GM12891 (cell line): ENCODE measurements around the gene DNAJC15.

Experiments
- DNase-seq: peaks from one replicate; pipeline ENCODE4 v3.0.0; 2011; ENCODE audit warnings: low spot score; ENCODE audit not compliant: insufficient read length
- FAIRE-seq: peaks from 2 replicates; lab custom pipeline; 2011; peaks lifted over from hg19 to GRCh38; lab: Jason Lieb, UNC
- PAX5 ChIP-seq: IDR thresholded peaks from 2 replicates; pipeline ENCODE4 v1.6.1; 2011; ENCODE audit warnings: low read length, moderate library complexity, mild to moderate bottlenecking; ENCODE audit not compliant: insufficient read depth, severe bottlenecking
- POLR2A ChIP-seq: IDR thresholded peaks from 2 replicates; pipeline ENCODE4 v1.6.1; 2011; ENCODE audit warnings: low read depth, low read length, control low read depth
- POLR2AphosphoS5 ChIP-seq: IDR thresholded peaks from 2 replicates; pipeline ENCODE4 v1.6.1; 2011; ENCODE audit warnings: low read depth, low read length, control low read depth
- POU2F2 ChIP-seq: IDR thresholded peaks from 2 replicates; pipeline ENCODE4 v1.6.1; 2011; ENCODE audit warnings: low read depth, mild to moderate bottlenecking, control low read depth, low read length, moderate library complexity
- SPI1 ChIP-seq: IDR thresholded peaks from 2 replicates; pipeline ENCODE4 v1.6.1; 2011; ENCODE audit warnings: low read depth, low read length, control low read depth
- TAF1 ChIP-seq: IDR thresholded peaks from 2 replicates; pipeline ENCODE4 v1.6.1; 2011; ENCODE audit warnings: low read depth, low read length, control low read depth

Gene DNAJC15

GRCh38 chr13:43003010-43003409 is 20.4 kb upstream of the DNAJC15 start:
- DNase-seq (no peak), FAIRE-seq (no peak)
- no peak for TF ChIP-seq POLR2AphosphoS5
- no peak for TF ChIP-seq POLR2A
- no peak for TF ChIP-seq POU2F2
- TF ChIP-seq SPI1: no peak
- no peak for TF ChIP-seq PAX5
- TF ChIP-seq TAF1: no peak

DNA sequence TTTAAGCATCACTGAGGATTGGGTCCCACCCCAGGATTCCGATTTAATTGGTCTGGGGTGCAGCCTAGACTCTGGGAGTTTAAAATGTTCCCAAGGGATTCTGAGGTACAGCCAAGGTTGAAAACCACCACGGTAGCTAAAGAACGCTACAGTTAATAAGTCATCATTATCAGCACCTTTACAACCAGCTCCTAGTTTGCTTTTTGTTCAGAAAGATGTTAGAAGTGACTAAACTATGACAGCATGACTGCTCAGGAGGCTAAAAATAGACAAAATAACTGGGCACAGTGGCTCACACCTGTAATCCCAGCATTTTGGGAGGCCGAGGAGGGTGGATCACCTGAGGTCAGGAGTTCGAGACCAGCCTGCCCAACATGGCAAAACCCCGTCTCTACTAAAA is 19.7 kb upstream of the DNAJC15 start:
- FAIRE-seq: no peak
- no peak for TF ChIP-seq TAF1
- TF ChIP-seq POLR2A: no peak
- TF ChIP-seq POU2F2: no peak
- TF ChIP-seq POLR2AphosphoS5: no peak
- TF ChIP-seq SPI1: no peak
- no peak for TF ChIP-seq PAX5
- DNase-seq: no peak

- DNase-seq: no peak
- TF ChIP-seq PAX5 (no peak), POU2F2 (no peak), TAF1 (no peak), POLR2A (no peak), POLR2AphosphoS5 (no peak), SPI1 (no peak)
- FAIRE-seq: no peak
These were observed 17.7 kb upstream of the DNAJC15 start for GRCh38 chr13:43005460-43006236.

GRCh38 chr13:43006893-43007631 is 16.3 kb upstream of the DNAJC15 start:
- no peak for DNase-seq
- TF ChIP-seq PAX5 (no peak), POU2F2 (no peak), TAF1 (no peak), POLR2A (no peak), POLR2AphosphoS5 (no peak), SPI1 (no peak)
- no peak for FAIRE-seq

DNA sequence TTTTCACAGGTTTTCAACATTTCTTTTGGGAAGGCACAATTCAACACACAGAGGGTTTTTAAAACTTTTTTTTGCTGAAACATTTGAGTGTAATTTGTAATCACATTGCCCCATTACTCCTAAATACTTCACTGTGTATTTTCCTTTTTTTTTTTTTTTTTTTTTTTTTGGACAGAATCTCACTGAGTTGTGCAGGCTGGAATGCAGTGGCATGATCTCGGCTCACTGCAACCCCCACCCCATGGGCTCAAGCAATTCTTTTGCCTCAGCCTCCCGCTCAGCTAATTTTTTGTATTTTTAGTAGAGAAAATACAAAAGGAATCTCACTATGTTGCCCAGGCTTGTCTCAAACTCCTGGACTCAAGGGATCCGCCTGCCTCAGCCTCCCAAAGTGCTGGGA is 14.8 kb upstream of the DNAJC15 start:
- no peak for FAIRE-seq
- TF ChIP-seq POU2F2: no peak
- no peak for TF ChIP-seq PAX5
- no peak for TF ChIP-seq POLR2AphosphoS5
- no peak for TF ChIP-seq SPI1
- TF ChIP-seq POLR2A: no peak
- no peak for TF ChIP-seq TAF1
- no peak for DNase-seq

GRCh38 chr13:43009506-43009905 is 13.9 kb upstream of the DNAJC15 start:
- TF ChIP-seq POU2F2 (no peak), POLR2A (no peak), SPI1 (no peak), POLR2AphosphoS5 (no peak), TAF1 (no peak), PAX5 (no peak)
- FAIRE-seq (no peak), DNase-seq (no peak)

GRCh38 chr13:43014162-43014561 is 9.2 kb upstream of the DNAJC15 start:
- DNase-seq (no peak), FAIRE-seq (no peak)
- TF ChIP-seq PAX5 (no peak), SPI1 (no peak), POLR2AphosphoS5 (no peak), POLR2A (no peak), POU2F2 (no peak)

DNA sequence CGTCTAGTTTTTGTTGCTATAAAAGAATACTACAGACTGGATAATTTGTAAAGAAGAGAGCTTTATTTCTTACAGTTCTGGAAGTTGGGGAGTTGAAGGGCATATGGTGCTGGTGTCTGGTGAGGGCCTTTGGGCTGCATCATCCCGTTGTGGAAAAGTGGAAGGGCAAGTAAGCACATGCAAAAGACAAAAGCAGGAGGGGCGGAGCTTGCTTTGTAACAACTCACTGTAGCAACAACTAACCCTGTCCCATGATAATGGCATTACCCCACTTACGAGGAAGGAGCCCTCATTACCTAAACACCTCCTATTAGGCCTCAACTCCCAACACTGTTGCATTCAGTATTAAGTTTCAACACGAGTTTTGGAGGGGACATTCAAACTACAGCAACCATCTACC is 7.2 kb upstream of the DNAJC15 start:
- no peak for FAIRE-seq
- no peak for DNase-seq
- TF ChIP-seq TAF1: no peak
- no peak for TF ChIP-seq POLR2AphosphoS5
- no peak for TF ChIP-seq PAX5
- TF ChIP-seq POLR2A: no peak

DNA sequence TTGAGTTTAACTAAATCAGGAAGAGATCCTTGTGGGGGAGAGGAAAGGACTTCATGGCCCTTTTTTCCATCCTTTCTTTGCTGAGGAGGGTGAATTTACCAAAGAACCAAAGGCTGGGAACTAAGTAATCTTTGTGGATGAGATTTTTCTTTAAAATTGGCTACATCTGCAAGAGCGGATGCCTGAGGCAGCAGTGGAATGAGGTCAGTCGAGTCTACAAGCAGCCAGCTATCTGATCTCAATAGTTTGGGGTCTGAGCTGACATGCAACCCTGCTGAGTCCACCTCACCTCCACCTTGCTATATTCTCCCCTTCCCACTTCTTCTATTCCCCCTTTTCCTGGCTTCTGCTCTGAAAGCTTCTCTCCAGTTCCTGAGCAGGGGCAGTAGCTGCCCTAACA is 3.6 kb upstream of the DNAJC15 start:
- TF ChIP-seq SPI1 (no peak), PAX5 (no peak), TAF1 (no peak)
- DNase-seq: no peak
- FAIRE-seq: no peak
